Erythroblast (primary cell): ENCODE measurements around the gene PLPP4.
A peak's percentile ranks its signal among the peaks of the same experiment; 100 is the strongest.

ENCODE experiments used
- DNase-seq, 2 experiments: peaks; one replicate each; lab custom pipeline; 2025; lab: John Stamatoyannopoulos, UW
- GATA1 ChIP-seq: IDR thresholded peaks from 2 replicates; pipeline ENCODE4 v1.6.1; 2011; ENCODE audit warnings: low read depth, mild to moderate bottlenecking, control low read depth, low read length, moderate library complexity
- POLR2A ChIP-seq: IDR thresholded peaks from 2 replicates; pipeline ENCODE4 v1.6.1; 2011; ENCODE audit warnings: mild to moderate bottlenecking, low read length

Gene PLPP4

DNA sequence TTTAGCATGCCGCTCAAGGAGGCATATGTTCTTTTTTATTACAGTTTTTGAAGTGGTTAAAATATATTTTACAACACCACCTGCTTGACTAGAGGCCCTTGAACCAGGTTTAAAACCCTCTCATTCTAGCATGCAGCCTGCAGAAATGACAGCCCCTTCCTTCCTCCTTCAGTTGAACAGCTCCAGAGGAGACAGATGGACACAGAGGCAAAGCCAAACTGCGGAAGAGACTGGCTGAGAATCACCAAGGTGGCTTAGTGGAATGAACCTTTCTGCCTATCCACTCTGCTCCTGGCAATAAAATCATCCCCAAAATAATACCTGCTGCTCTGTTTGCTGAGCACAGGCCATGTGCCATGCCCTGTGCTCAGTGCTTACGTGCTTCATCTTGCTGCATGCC is 23.9 kb upstream of the PLPP4 start:
- DNase-seq, result no peak
- TF ChIP-seq GATA1, result no peak
- no peak for TF ChIP-seq POLR2A

DNA sequence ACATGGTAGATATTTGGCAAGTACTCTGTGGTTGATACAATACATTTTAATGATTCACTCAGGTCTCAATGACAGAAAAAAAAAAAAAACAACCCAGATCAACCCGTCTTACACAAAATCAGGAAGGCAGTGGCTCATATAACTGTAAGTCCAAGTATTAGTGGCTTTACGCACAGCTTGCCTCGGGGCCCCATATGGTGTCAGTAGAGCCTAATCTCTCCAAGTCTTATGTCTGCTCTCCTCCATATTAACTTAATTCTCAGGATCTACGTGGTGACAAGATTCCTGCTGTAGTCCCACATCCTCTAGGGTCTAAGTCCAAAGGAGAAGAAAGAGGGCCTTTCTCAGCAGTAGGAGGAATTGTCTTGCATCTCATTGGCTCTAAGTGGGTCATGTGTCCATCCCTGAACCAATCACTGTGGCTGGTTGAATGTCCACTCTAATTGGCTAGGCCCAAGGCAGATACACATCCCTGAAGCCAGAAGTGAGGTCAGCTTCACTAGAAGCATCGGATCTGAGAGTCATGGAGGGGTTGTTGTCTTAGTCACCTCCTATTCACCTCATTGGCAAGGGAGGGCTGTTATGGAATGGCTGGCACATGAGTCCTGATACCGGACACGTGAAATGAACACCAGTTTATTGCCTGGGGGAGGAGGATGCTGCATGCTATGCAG is 20.5 kb upstream of the PLPP4 start:
- peak; percentile 21 to 32 for DNase-seq
- TF ChIP-seq GATA1 (no peak), POLR2A (no peak)

DNA sequence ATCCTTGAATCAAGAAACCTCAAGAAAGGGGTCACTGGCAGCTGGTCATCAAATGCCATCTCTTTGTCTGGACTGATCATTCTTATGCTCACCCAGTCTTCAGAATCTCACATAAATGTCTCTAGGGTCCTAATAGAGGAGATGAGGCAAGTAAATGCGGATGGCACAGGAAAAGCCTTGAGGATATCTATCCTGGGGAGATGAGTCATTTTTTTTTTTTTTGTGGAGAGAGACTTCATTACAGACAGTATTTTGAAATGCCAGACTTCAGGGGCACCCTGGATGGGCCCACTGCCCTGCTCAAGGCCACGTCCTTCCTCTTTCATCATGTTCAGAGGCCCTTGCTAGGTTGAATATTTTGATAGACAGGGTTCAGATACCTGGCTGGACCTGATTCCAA is 19.5 kb upstream of the PLPP4 start:
- TF ChIP-seq POLR2A, result no peak
- no peak for TF ChIP-seq GATA1

DNA sequence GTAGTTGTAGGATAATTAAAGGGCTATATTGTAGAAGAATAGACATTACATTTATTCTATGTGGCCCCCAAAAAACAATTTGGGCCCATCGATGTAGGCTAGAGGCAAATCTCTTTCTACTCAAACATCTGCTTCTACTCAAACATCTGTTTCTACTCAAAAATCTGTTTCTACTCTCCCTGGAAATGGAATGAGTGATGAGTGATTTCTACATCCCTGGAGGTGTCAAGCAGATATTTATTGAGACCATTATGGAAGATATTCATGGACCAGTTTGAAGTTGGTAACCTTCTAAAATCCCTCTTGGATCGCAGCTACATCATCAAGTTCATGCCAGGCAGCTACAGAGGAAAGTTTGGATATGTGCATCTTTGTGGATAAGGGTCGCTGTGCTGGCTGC is 5.1 kb upstream of the PLPP4 start:
- TF ChIP-seq POLR2A (no peak), GATA1 (no peak)
- DNase-seq, result no peak

More for the DNA sequence above, 19.5 kb upstream of the PLPP4 start:
- no peak for DNase-seq

DNA sequence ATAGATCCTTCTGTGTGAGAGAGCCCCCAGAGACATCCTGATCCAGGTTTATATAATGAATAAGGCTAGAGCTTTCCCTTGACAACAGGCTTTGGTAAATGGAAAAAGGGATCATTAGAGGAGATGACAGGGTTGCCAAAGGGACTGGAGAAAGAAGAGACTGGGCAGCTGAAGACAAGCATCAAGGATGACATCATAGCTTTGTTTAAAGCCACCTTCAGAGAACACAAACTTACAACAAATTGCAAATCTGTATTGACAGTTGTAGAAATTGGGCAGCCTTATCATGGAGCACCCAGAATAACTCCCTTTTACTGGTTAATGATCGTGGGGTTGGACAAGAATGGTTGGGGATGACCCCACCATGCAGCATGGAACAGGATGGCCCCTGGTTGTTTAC is 3.7 kb upstream of the PLPP4 start:
- no peak for DNase-seq
- TF ChIP-seq POLR2A (no peak), GATA1 (no peak)

DNA sequence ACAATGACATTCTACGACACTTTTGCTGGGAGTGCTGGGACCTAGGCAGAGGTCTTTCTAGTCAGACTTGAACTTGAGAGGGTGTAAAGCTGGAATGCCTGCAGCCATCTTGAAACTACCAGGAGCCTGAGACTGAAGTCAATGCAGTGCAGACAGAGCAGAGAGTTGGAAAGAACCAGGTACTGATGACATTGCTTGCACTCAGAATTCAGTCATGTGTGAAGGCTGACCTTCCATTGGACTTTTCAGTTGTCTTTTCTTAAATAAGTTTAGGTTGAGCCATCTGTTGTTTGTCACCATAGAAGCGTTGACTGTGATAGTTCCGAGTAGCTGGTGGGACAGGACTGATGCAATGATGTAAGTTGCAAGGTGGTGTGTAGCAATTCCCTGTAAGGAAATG is 3.1 kb upstream of the PLPP4 start:
- DNase-seq, result no peak
- TF ChIP-seq POLR2A (no peak), GATA1 (no peak)

DNA sequence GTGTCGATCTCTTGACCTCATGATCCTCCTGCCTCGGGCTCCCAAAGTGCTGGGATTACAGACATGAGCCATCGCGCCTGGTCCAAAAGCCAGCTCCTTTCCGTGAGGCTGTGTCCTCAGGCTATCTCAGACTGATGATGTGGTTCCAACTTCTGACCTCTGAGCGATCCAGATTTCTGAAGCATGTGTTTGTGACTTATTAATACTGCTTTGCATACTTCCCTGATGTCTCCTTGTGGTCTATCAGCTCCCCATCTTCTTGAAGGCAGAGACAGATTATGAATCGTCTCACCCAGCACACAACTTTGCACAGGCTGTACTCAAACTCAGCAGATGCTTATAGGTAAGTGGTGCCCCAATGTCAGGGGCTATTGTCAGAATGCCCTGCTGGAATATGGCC is 2.0 kb upstream of the PLPP4 start:
- no peak for DNase-seq
- no peak for TF ChIP-seq POLR2A
- TF ChIP-seq GATA1, result no peak

DNA sequence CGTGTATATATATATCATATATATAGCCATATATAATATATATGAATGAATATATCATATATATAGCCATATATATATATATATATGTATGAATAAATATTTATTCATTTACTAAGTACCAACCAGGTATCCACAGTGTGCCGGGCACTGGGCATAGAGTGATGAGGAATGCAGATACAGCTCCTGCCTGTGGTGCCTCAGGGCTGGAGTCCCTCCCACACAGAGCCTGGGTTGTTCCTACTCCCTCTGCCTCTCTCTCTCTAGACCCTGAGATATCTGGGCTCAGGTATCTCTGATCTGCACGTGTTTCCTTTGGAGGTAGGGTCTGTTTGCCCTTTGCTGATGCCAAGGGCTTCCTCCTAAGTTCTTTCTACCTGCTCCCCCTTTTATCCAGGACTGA is 1.4 kb upstream of the PLPP4 start:
- no peak for DNase-seq
- no peak for TF ChIP-seq GATA1
- TF ChIP-seq POLR2A, result no peak

DNA sequence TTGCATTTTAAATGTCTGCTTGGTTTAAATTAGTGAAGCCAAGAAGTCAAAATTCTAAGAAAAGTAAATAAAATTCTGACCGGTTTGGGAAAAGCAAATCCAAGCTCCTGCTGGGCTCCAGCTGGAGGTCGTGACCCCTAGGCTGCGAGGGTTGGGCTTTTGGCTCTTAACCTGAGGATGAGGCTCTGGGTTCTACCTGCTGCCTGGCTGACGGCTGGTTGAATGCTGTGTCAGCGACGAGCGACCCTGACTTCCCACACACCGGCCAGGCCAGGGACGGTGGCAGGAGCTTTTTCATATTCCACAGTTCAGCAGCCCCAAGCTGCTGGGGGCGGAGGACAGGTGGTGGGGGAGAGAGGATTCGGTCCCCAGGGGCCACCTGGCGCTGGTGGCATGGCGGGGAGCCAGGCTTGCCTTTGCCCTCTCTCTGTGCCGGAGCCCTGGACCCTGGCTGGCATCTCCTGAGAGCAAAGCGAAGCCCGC is 843 bp upstream of the PLPP4 start:
- peak in 1 of 2 experiments; percentile 17 for DNase-seq
- TF ChIP-seq POLR2A, result no peak
- TF ChIP-seq GATA1, result no peak

DNA sequence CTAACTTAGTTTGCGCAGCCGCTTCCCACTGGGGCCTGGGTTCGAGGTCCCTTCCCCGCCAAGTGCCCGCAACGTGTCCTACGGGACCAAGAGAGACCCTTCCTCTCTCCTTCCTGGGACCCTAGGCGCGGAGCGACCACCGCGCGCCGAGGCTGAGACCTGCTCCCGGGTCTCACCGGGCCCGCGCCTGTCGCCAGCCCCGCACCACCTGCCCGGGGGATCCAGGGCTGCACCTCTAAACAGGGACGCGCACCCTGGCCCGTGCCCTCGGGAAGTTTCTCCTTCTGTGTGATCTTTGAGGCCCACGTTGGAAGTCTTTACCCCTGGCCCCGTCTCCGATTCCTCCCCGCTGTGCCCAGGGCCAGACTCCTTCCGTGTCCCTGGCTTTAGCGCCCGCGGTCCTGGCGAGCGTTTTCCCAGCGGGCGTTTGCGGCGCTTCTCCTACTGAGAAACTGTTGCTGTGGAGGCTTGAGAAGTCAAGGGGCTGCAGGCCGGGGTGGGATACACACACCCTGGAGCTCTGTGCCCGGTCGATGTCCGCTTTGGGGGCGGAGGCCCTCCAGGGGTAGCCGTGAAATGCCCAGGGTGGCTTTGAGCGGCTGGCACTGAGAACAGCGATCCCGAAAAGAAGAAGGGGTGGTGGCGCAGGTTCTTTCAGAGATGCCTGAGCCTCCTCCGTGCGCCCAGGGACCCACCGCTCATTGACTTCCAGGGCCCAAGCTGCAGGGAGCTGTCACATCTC is 575 bp downstream of the PLPP4 start:
- TF ChIP-seq GATA1 (no peak), POLR2A (no peak)
- DNase-seq, result peak; percentile 28 to 45

DNA sequence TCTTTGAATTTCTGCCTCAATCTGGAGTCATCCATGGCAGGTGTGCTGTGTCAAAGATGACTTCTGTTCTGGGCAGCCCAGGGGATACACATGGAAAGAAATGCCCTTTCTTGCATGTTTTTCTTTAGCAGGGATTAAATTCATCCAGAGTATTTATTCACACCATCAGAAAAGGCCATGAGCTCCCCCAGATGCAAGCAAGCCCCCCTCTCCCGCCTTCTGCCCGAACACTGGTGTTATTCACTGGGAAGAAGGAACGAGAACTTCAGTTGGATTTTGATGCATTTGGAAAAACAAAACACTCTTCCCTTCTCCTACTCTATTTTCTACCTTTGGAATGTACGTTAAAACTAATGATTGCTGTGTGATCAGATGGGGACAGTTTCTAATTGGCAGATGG is 1.4 kb downstream of the PLPP4 start:
- TF ChIP-seq GATA1 (no peak), POLR2A (no peak)
- no peak for DNase-seq

DNA sequence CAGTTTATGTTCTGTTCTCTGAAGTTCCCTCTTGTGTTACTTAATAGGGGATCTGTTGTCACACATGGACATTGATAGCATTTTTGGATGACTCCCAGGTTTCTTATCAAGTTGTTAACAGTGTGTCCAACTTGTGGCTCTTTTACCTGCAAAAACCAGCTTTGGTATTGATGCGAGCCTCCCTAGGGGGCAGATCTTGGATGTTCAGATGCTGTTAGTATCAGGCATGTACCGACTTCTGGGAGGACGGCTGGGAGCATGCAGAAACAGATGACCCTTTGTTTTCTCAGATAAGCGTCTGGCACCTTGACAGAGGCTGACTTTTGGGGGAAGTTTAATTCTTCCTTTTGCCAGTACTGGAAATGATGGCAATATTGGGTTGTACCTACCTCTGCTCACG is 2.2 kb downstream of the PLPP4 start:
- DNase-seq, result peak; percentile 78 to 96
- no peak for TF ChIP-seq POLR2A
- TF ChIP-seq GATA1, result no peak

DNA sequence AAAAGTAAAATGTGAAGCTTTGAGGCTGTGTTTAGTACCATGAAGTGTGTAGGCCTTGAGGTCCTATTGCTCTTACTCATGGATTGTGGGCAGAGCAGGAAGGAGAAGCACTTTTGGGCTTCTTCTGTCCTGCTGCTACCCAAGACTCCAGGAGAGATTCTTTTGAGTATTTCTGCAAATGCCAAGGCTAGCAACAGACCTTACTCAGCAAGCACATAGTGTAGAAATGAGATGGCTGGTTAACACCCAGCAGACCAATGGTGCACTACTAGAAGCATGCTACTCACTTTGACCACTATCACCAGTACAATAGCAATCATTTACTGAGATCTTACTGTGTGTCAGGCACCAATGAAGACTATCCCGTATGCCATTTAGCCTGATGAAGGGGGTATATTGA is 3.2 kb downstream of the PLPP4 start:
- DNase-seq, result peak in 1 of 2 experiments; percentile 12
- TF ChIP-seq GATA1 (no peak), POLR2A (no peak)

DNA sequence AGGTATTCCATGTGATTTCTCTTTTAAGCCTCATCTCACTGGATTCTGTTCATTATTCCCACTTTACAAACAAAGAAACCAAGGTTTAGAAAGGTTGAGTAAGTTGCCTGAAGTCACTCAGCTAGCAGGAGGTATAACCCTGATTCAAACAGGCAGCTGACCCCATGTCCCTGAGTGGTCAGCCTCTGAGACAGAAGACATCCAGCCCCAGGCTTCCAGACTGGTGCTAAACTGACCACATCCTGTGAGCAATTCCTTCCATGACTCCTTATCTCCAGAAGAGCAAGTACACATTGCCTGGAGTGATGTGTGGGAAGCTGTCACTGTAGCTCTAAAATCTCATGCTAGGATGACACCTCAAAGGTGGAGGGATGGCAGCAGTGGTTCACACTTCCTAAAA is 3.7 kb downstream of the PLPP4 start:
- no peak for TF ChIP-seq GATA1
- no peak for TF ChIP-seq POLR2A
- DNase-seq, result peak; percentile 28 to 45

DNA sequence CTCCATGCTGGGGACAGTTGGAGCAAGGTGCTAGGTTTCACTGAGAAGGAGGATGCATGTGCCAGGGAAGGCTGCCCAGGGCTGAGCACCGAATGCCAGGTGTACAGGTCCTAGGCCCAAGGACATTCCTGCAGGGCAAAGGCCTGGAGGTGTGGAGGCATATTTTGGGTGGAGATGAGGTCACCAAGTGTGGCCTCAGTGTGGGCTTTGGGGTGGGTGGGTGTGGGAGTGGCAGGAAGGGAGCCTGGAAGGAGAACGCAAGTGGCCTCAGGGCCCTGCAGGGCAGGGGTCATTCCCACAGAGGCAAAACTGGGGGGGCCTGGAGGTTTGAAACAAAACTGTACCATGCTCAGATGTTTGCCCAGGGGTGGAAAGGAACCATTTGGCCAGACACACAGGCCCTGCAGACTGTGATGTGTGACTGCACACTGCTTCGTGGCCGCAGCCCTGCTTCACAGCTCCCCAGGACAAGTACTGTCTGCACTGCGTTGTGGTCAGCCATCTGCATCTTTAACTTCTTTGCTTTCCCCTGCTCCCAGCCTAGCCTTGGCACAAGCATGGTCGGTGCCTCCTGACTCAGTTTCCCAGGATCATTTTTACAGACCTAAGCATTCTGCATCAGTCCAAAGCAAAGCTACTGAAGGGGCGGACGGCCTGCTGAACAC is 5.1 kb downstream of the PLPP4 start:
- TF ChIP-seq POLR2A (no peak), GATA1 (no peak)
- no peak for DNase-seq
